Upper lobe of left lung (tissue), 4 donors: ENCODE measurements around the gene LIPG.

Experiments used
- POLR2AphosphoS5 ChIP-seq, 2 donors: sonication (generic); formaldehyde crosslinking; IDR thresholded peaks; one replicate each; pipeline ENCODE4 v1.5.1; 2017; ENCODE audit warnings: antibody characterized with exemption in 2 of 2
- TF ChIP-seq, protein P1 (sequence below), 6 experiments: fragments of 450-650 bp in 4 of 6; fragments of 200-600 bp in 2 of 6; sonication (generic) in 2 of 6; IDR thresholded peaks; one replicate each; pipeline ENCODE4 v1.5.1; 2016 to 2019; ENCODE audit warnings: antibody characterized with exemption in 6 of 6

DNA sequence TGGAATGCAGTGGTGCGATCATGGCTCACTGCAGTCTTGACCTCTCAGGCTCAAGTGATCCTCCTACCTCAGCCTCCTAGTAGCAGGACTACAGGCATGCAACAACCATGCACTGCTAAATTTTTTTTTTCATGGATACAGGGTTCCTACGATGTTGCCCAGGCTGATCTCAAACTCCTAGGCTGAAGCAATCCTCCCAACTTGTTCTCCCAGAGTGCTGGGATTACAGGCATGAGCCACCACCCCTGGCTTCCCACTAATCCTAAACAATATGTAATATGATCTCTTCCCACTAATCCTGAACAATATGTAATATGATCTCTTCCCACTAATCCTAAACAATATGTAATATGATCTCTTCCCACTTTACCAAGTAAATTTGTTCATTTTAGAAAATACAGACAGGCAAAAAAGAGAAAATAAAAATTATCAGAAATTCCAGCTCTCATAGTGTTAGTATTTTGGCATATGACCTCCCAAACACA is 41.2 kb upstream of the LIPG start:
- no peak for TF ChIP-seq POLR2AphosphoS5 (IDR thresholded peaks at IDR 0.05)
- TF ChIP-seq, protein P1, sequence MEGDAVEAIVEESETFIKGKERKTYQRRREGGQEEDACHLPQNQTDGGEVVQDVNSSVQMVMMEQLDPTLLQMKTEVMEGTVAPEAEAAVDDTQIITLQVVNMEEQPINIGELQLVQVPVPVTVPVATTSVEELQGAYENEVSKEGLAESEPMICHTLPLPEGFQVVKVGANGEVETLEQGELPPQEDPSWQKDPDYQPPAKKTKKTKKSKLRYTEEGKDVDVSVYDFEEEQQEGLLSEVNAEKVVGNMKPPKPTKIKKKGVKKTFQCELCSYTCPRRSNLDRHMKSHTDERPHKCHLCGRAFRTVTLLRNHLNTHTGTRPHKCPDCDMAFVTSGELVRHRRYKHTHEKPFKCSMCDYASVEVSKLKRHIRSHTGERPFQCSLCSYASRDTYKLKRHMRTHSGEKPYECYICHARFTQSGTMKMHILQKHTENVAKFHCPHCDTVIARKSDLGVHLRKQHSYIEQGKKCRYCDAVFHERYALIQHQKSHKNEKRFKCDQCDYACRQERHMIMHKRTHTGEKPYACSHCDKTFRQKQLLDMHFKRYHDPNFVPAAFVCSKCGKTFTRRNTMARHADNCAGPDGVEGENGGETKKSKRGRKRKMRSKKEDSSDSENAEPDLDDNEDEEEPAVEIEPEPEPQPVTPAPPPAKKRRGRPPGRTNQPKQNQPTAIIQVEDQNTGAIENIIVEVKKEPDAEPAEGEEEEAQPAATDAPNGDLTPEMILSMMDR (IDR thresholded peaks at IDR 0.05) = no peak
